Inflammatory macrophage treated with lipopolysaccharide for 4 hours (primary cell): Measurements from ENCODE around the gene RFX4.

Experiments used
- DNase-seq: peaks from one replicate; pipeline ENCODE4 v3.0.0-alpha.2; 2020

RFX4 gene

DNA sequence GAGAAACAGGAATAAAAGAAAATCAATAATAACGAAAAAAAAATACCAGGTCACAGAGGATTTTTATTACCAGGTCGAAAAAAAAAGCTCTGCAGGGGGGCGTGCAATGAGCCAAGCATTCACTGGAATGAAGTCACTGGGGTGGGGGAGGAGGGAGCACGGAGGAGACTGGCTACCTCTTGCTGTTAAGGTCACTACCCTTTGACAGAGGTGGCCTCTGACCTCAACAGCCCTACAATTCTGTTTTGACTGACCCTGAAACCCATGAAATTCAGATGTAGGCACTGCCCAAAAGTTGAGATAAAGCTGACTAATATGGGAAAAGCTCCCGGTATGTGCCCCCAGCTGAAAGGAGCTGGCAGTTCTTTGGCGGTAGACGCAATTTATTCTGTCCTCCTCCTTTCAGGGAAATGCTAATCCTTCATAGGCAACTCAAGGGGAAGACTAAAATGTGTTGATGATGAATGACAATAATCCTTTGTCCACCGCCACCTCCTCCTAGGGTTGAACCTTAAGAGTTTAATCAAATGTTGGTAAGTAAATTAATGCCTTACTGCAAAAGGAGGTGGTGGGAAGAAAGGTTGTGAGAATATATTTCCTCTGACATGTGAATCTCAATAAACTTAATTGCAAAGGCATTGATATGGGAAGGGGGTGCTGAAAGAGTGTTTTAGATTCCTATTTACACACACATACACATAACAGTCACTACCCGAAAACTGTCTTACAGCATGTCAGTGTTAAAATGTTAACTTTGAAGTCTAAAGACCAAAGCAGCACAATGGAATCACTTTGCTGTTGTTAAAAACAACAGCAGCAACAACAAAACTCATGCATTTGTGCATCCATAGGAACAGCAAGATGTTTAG is 185.4 kb downstream of the RFX4 start:
- DNase-seq = no peak

DNA sequence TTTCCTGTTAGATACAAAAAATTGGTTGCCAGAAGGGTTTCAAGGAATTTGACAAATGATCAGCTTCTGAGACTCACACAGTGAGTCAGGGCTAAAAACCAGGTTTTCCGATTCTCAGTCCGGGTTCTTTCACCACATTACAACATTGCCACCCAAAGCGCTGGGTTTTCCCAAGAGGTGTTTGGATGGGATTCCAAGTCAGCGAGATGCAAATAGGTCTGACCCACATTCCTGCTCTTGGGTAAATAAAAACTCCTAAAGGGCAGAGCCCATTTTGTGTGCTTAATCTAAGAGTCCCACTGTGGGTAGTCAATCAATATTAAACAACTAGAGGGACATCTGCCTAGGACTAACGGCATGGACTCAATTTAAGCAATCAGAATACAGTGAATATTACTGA is 186.3 kb downstream of the RFX4 start:
- no peak for DNase-seq

DNA sequence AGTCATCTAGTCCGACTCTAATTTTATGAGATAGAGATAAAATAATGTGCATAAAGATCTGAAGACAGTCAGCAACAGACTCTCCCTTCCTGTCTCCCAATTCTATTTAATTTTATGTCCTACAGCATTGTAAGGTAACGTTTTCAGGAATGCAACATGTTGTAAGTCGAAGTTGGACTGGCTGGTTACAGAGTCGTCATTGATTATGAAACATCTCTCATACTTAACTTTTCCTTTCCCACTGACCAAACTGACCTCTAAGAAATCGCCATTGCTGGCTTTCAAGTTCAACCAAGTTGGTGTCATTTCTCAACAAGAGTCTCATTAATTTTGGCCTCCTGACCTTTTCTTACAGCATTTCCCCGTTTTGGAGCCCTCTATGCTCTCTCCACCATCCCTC is 186.7 kb downstream of the RFX4 start:
- peak; percentile 15 for DNase-seq

DNA sequence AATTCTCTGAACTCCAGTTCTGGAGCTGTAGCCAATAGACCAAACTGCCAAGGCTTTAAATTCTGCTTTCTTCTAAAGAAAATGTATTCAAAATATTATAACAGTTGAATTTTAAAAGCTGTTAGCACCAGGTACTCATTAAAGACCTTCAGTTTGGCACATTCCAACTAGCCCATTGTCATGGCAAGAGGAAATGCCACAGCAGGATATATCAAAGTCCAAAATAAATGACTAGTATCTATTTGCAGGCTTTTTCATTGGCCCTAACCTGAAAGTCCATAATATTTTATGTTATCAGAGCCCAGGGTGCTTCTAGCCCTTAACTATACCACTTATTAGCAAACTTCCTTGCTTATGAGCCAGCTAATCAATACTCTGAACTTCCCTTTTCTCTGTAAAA is 188.6 kb downstream of the RFX4 start:
- no peak for DNase-seq

DNA sequence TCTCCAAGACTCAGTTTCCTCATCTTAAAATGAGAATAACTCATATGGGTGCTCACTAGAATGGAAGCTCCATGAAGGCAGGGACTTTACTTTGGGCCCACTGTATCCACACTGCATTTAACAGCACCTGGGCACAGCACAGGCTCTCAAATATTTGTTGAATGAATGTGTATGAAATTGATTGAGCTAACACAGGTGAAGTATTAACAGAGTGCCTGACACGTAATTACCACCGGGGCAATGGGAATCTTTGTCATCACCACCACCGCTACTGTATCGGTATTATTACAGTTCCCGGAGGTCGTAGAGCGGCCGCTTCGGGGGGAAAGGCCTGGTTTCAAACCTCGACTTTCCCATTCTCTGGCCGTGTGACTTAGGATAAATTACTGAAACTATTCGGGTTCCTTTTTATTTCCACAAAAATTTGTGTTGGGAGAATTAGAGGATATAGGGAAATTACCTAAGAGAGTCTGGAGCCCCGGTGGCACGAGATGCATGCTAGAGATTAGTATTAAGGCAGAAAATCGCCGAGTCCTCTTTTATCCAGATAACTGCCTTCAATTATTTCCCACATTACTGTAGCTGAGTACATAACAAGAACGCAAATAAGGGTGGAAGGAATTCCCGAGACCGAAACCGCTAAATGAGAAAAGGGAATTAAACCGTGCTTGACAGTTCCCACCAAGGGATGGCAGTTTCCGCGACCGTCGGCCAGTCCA is 190.6 kb downstream of the RFX4 start:
- DNase-seq = no peak

DNA sequence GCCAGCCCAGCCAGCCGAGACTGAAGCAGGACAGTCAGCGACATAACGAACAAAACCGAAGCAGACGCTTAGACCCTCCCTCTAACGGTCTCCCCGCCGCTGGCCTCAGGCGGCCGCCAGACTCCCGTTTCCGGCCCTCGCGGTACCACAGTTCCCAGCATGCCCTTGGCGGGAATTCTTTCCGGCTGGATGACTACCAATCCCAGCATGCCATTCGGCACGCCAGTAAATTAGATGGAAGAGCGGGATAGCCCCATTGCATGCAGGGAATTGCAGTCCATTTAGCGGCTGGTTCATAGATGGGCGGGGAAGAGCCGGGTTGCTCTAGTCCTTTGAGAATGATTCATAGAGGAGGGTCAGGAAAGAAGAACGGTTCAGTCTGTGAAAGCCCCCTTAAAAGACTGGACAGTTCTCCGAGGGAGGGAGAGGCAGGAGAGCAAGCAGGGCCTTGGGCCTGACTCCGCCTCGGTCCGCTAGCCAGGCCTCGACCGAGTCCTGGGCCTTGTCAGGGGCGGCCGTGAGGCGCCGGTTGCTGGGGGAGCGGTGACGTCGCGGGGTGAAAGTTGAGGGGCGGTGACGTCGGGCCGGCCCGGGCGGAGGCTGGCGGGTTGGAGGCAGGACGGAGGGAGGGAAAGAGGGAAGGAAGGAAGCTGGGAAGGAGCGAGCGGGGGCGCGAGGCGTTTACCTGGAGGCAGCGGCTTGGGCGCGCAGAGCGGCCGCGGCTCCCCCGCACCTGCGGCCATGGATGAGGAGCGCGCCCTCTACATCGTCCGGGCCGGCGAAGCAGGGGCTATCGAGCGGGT is 191.4 kb downstream of the RFX4 start, which contains the start of gene RIC8B:
RIC8B (plus strand) TSS at position 678 of the 803 bp plus-strand sequence; CDS start at position 742, 64 bp downstream.
- peak; percentile 98 for DNase-seq

DNA sequence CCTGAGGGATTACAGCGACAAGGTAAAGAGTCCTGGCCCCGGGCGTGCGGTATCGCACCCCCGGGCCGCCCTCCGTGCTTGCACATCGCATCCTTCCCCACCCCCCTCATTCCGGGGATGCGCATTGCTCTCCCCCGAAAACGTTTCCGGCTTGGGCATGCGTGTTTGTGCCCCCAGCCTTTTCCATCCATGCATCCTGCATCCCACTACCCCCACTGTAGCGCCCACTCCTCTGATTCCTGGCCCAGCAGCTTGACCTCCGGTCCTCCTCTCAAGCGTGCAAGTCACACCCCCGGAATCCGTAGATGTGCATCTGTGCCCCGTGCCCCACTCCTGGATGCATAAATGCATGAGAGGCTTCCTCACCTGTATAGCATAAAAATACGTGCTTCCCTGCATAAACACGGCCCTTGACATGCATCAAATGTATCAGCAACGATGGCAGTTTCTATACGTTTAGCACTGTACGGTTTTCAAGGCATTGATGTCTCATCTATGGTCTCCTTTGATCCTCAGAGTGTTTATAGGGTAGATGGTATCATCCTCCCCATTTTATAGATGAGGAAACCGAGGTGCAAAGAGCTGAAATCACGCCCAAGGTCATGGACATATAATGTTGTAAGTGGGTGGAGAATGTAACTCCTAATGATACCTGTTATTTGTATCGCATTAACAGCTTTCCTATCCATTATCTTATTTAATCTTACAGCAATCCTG is 192.2 kb downstream of the RFX4 start:
- DNase-seq = no peak

DNA sequence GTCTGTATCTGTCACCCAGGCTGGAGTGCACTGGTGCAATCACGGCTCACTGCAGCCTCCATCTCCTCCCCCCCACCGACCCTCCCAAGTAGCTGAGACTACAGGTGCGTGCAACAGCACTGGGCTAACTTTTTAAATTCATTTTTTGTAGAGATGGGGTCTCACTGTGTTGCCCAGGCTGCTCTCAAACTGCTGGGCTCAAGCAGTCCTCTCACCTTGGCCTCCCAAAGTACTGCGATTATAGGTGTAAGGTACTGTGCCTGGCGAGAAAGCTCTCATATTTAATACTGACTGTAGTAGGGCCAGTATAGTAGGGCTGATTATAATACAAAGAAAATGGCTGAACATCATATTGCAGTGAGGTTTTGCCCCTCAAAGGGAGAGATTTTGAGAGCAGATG is 194.1 kb downstream of the RFX4 start:
- no peak for DNase-seq

DNA sequence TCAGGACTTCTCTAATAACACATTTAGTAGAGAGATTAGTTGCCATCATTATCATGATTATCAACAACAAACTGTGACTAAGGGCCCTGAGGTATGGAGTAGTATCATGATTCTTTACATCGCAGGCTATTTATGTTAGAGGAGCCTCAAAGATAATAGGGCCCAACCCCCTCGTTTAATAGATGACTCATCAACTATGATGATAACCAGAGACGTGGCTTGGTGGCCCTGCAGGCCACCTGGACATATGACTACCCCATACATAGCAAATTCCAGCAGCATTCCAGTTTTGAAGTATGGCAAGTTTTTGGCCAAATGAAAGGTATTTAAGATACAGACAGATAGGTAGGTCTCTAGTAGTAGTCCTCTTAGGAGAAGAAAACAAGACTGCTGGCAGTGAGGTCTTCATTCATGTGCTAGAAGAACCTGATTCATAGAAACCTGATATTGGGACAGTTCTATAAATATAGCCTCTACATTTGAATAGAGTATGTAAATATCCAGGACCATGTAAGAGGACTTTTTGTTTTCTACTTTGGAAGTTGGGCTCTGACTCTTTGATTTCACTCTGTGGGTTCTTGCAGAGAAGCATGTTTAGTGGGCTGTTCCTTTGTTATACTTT is 197.3 kb downstream of the RFX4 start:
- DNase-seq = no peak

DNA sequence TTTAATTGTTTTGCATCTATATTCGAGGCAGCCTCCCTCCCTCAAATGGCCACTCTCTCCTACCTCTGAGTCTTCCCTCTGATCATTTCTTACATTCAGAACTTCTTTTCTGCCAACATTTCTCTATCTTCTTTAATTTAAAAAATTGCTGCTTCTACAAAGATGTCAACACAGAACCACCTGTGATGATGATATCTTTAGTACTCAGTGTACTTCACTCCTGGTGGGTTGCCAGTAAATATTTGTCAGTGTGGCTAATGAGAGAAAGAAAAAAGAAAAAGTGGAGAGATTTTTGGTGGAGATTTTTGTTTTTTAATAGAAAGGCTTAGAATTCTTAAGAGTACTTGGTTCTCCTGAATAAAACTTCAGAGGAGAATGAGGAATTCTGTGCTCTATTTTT is 199.8 kb downstream of the RFX4 start:
- no peak for DNase-seq

DNA sequence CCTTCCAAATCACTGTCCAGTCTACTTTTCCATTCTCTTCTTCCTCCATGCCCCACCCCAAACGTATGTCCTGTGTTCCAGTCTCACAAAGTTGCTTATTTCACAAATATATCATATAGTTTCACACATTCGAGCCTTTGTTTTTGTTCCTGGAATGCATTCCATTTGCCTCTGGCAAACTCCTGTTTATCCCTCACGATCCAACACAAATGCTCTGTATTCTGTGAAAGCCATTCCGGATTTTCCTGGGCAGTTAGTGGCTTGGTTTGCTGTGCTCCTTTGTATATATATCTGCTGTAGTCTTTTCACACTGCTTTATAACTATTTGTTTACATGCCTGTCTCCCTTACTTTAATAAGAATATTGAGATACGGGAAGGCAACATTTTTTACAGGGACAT is 200.7 kb downstream of the RFX4 start:
- no peak for DNase-seq

DNA sequence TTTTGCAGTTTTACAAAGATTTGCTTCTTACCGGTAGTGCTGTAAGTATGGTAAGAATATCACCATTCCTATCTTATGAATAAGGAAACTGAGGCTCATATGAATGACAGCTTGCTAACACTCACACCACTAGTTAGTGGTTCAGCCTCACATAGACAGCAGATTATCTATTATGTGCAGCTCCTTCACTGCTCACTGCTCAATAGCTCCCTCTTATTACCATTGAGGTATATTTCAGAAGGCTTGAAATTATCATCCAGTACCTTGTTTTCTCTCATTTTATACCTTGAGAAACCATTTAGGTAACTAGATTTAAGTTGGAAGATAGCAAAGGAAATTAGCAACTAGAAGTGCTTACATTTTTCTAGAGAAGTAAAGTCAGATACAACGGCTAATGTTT is 207.2 kb downstream of the RFX4 start:
- DNase-seq = no peak

DNA sequence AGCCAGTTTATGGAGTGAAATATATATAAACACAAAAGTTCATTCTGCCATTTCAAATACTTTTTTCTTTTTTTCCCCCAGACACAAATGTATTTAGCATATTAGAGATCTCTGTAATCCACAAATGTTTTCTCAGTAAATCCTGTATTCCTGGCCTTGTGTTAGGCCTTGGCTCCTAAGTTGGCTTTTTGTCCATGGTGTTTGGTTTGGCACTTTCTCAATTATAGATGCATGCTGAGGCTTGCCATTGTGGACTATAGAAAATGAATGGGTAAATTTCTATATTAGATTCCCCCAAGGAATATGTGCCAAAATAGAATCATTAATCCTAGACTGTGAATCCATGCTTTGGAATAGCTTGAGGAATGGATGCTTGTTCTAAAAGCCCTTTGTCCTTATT is 208.7 kb downstream of the RFX4 start:
- DNase-seq = no peak

DNA sequence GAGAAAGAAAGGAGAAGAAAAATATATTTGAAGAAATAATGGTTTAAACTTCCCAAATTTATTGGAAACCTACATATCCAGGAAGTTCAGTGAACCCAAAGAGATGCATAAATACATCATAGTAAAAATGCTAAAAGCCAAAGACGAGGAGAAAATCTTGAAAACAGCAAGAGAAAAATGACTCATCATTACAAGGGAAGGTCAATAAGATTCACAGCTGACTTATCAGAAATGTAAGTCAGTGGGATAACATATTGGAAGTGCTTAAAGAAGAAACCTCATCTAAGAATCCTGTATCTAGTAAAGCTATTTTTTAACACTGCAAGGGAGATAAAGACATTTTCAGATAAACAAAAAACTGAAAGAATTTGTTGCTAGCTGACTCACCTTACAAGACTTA is 211.6 kb downstream of the RFX4 start:
- DNase-seq = no peak

DNA sequence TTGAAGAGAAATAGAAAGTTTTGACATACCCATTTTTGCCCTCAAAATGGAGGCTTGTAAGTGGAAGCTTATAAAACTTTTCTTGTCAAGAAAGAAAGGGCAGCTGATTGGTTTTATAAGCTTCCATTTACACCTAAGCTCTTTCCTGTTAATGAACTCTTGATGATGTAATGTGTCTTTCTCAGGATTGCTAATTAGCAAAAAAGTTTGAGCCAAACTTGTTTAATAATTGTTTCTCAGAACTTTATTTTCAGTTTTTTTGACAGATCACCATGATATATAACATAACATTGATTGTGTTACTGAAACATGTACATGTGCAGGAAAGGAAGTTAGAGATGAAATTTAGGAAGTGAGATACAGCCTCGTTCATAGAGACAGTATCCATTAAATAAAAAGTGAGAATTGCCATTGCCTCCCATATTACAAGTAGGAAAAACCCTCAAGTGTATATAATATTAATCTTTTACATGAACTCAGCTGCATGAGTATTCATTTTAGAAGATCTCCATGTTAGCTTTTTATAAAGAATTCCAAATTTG is 218.4 kb downstream of the RFX4 start:
- no peak for DNase-seq

DNA sequence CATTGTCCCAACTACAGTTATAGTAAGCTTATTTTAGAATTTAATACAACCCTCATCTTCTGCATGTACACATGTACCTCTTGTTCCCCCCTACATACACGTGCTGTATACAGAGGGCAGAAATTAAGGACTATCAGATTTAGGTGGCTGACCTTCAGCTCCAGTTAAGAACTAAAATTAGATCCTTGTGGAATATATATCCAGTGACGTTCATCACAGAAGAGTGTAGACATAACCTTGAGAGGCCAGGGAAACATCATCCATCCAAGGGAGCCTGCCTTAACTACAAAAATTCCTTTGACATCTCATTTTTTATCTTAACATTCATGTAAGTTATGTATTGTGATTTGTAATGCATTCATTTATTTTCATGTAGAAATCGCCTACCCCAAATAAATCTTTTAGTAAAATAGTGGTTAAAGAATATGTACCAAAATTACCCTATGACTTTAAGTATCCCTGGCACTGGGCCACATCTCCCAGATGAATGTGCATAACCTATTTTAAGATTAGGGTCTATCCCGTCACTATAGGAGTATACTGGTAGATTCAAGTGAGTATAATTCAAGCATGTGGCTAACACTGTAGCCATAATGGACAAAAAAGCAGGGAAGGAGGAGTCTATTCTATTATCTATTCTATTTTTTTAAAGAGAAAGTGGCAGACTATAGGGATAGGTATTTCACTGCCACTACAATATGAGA is 219.2 kb downstream of the RFX4 start:
- DNase-seq = no peak

DNA sequence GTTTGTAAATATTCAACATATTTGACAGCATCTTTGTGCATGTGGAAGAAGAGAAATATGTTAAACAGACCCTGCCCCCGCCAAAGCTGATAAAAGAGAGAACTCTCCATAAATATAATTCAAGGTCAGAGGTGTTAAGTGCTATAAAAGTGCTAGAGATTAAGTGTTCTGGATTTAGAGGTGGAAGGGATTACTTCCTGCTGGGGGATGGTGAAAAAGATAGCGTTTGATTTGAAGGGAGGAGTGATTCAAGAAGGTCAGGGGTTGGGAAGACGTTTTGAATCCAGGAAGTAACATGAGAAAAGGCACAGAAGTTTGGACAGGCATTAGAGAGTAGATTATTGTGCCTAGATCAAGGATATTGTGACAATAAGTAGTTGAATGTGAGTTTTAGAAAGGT is 221.9 kb downstream of the RFX4 start:
- DNase-seq = no peak
